ENCODE data around the gene NT5C3B.
"Not testable (repeated sequence)": the region's sequence is repeated elsewhere in the genome, so short reads cannot be mapped to it uniquely, and the experiment has no call there.

The NT5C3B gene

GRCh38 chr17:41864498-41864835, 28.4 kb upstream of the NT5C3B start:
- Histone ChIP-seq H3K79me2 (ENCODE audit: insufficient read depth, low read length) (peaks cover 54% of the 10 kb centered on the region), H3K9me2 (replicated peaks; ENCODE audit: insufficient read depth, low read length) (no peaks in the 10 kb centered on the region), H3K4me2 (ENCODE audit: low read depth, low read length, poor library complexity, severe bottlenecking) (peak overlapping the region; percentile 82), H3K4me3 (ENCODE audit: insufficient read depth, low read length, poor library complexity, severe bottlenecking) (peak overlapping the region; percentile 78), H4K20me1 (ENCODE audit: low read depth, low read length) (no peaks in the 10 kb centered on the region; the same call in 1 of the 2 replicates), H3K27me3 (ENCODE audit: low read length) (no peaks in the 10 kb centered on the region), H3F3A (ENCODE audit: insufficient read depth) (peaks cover 24% of the 10 kb centered on the region), H3K9me3 (ENCODE audit: insufficient read depth, low read length) (no peaks in the 10 kb centered on the region), H2AFZ (ENCODE audit: low read depth, low read length, severe bottlenecking) (peak overlapping the region; percentile 66), H3K36me3 (ENCODE audit: low read length) (peaks cover 11% of the 10 kb centered on the region; the same call in 1 of the 2 replicates), H3K9ac (ENCODE audit: low read length) (peak overlapping the region; percentile 84), H3K27ac (ENCODE audit: low read depth, low read length) (peak overlapping the region; percentile 57)
- TF ChIP-seq EZH2phosphoT487 (conservative IDR thresholded peaks at IDR 0.05; ENCODE audit: low read length) (no peak), CTCF (IDR thresholded peaks at IDR 0.05; ENCODE audit: insufficient read depth, low read length, poor library complexity, severe bottlenecking) (no peak)

GRCh38 chr17:41863074-41863848, 27.2 kb upstream of the NT5C3B start:
- Histone ChIP-seq H3K9me2 (replicated peaks; ENCODE audit: insufficient read depth, low read length) (no peaks in the 10 kb centered on the region), H3K27me3 (ENCODE audit: low read length) (no peaks in the 10 kb centered on the region), H2AFZ (ENCODE audit: low read depth, low read length, severe bottlenecking) (no peak overlapping the region), H3K4me3 (ENCODE audit: insufficient read depth, low read length, poor library complexity, severe bottlenecking) (peak overlapping the region; percentile 78), H3K9ac (ENCODE audit: low read length) (peak overlapping the region; percentile 84), H3K4me2 (ENCODE audit: low read depth, low read length, poor library complexity, severe bottlenecking) (peak overlapping the region; percentile 82), H3K9me3 (ENCODE audit: insufficient read depth, low read length) (no peaks in the 10 kb centered on the region), H4K20me1 (ENCODE audit: low read depth, low read length) (no peaks in the 10 kb centered on the region; the same call in 1 of the 2 replicates), H3K27ac (ENCODE audit: low read depth, low read length) (no peak overlapping the region), H3F3A (ENCODE audit: insufficient read depth) (peaks cover 16% of the 10 kb centered on the region), H3K79me2 (ENCODE audit: insufficient read depth, low read length) (peaks cover 65% of the 10 kb centered on the region), H3K36me3 (ENCODE audit: low read length) (peaks cover 6% of the 10 kb centered on the region; the same call in 1 of the 2 replicates)
- TF ChIP-seq EZH2phosphoT487 (conservative IDR thresholded peaks at IDR 0.05; ENCODE audit: low read length) (no peak), CTCF (IDR thresholded peaks at IDR 0.05; ENCODE audit: insufficient read depth, low read length, poor library complexity, severe bottlenecking) (no peak)

GRCh38 chr17:41860254-41860931, 24.4 kb upstream of the NT5C3B start:
- no peaks in the 10 kb centered on the region for H3K9me2 ChIP-seq (replicated peaks; ENCODE audit: insufficient read depth, low read length)
- H4K20me1 ChIP-seq (ENCODE audit: low read depth, low read length), result no peaks in the 10 kb centered on the region; the same call in 1 of the 2 replicates
- no peaks in the 10 kb centered on the region for H3K36me3 ChIP-seq (ENCODE audit: low read length)
- H3K4me3 ChIP-seq (ENCODE audit: insufficient read depth, low read length, poor library complexity, severe bottlenecking), result no peak overlapping the region
- H2AFZ ChIP-seq (ENCODE audit: low read depth, low read length, severe bottlenecking), result no peak overlapping the region
- TF ChIP-seq CTCF (IDR thresholded peaks at IDR 0.05; ENCODE audit: insufficient read depth, low read length, poor library complexity, severe bottlenecking), result no peak
- no peak for TF ChIP-seq EZH2phosphoT487 (conservative IDR thresholded peaks at IDR 0.05; ENCODE audit: low read length)
- H3K27me3 ChIP-seq (ENCODE audit: low read length), result no peaks in the 10 kb centered on the region
- no peak overlapping the region for H3K9ac ChIP-seq (ENCODE audit: low read length)
- H3K79me2 ChIP-seq (ENCODE audit: insufficient read depth, low read length), result peaks cover 84% of the 10 kb centered on the region
- H3K27ac ChIP-seq (ENCODE audit: low read depth, low read length), result no peak overlapping the region
- no peaks in the 10 kb centered on the region for H3K9me3 ChIP-seq (ENCODE audit: insufficient read depth, low read length)
- 0 out of 2 replicates have a peak, but pooled peaks cover 3% of the 10 kb centered on the region for H3F3A ChIP-seq (ENCODE audit: insufficient read depth)
- no peak overlapping the region for H3K4me2 ChIP-seq (ENCODE audit: low read depth, low read length, poor library complexity, severe bottlenecking)

- not testable (repeated sequence) for H2AFZ ChIP-seq (ENCODE audit: low read depth, low read length, severe bottlenecking); H3K4me3 ChIP-seq (ENCODE audit: insufficient read depth, low read length, poor library complexity, severe bottlenecking); H3K27me3 ChIP-seq (ENCODE audit: low read length); H3K9me2 ChIP-seq (replicated peaks; ENCODE audit: insufficient read depth, low read length); H4K20me1 ChIP-seq (ENCODE audit: low read depth, low read length); H3K9ac ChIP-seq (ENCODE audit: low read length); H3K9me3 ChIP-seq (ENCODE audit: insufficient read depth, low read length)
- peaks cover 49% of the 10 kb centered on the region for H3F3A ChIP-seq (ENCODE audit: insufficient read depth)
- H3K27ac ChIP-seq (ENCODE audit: low read depth, low read length), result peak overlapping the region; percentile 87; the same call in 1 of the 2 replicates
- peak overlapping the region; percentile 70 for H3K4me2 ChIP-seq (ENCODE audit: low read depth, low read length, poor library complexity, severe bottlenecking)
- H3K36me3 ChIP-seq (ENCODE audit: low read length), result peaks cover 13% of the 10 kb centered on the region
- peaks cover 79% of the 10 kb centered on the region for H3K79me2 ChIP-seq (ENCODE audit: insufficient read depth, low read length)
These were observed 15.3 kb upstream of the NT5C3B start for GRCh38 chr17:41851382-41851781.
